K562 (cell line): ENCODE data around the gene DRAXIN.

Experiments
- ATF7 ChIP-seq: fragments of 450-650 bp; IDR thresholded peaks from 2 replicates; pipeline ENCODE4 v1.7.1; 2014; ENCODE audit warnings: mild to moderate bottlenecking, moderate library complexity
- BCOR ChIP-seq: fragments of 450-650 bp; IDR thresholded peaks from 2 replicates; pipeline ENCODE4 v1.6.1; 2016
- BHLHE40 ChIP-seq: IDR thresholded peaks from 2 replicates; pipeline ENCODE4 v1.6.1; 2011; ENCODE audit warnings: low read length, improper control_type of control experiment
- CHCHD3 ChIP-seq: fragments of 250-450 bp; sonication (Bioruptor Pico); IDR thresholded peaks from 2 replicates; pipeline ENCODE4 v2.1.2; 2022; ENCODE audit warnings: mild to moderate bottlenecking
- CHD4 ChIP-seq: fragments of 200-600 bp; sonication (generic); IDR thresholded peaks from 3 replicates; pipeline ENCODE4 v1.6.1; 2012; ENCODE audit warnings: low read depth, mild to moderate bottlenecking, mixed read lengths, low read length, inconsistent platforms; ENCODE audit not compliant: insufficient read depth, insufficient replicate concordance, poor library complexity, severe bottlenecking
- ELK1 ChIP-seq: sonication (generic); formaldehyde crosslinking; IDR thresholded peaks from 2 replicates; pipeline ENCODE4 v1.8.1; 2022; ENCODE audit warnings: missing genetic modification reagents
- NR3C1 ChIP-seq: sonication (generic); formaldehyde crosslinking; IDR thresholded peaks from 2 replicates; pipeline ENCODE4 v1.8.1; 2022; ENCODE audit warnings: missing genetic modification reagents
- POLR2A ChIP-seq: fragments of 450-650 bp; conservative IDR thresholded peaks from 2 replicates; pipeline ENCODE4 v1.6.1; 2016
- RAD21 ChIP-seq, 2 experiments: fragments of 250-450 bp in 1 of 2; fragments of 450-650 bp in 1 of 2; sonication (Bioruptor Pico) in 1 of 2; formaldehyde crosslinking in 1 of 2; IDR thresholded peaks in 1 of 2; conservative IDR thresholded peaks in 1 of 2; 2 replicates each; pipeline versions ENCODE4 v1.4.0 to v1.8.0; 2020 to 2022; ENCODE audit warnings: mild to moderate bottlenecking in 2 of 2, moderate library complexity in 1 of 2
- SNIP1 ChIP-seq: fragments of 450-650 bp; IDR thresholded peaks from 2 replicates; pipeline ENCODE4 v1.7.1; 2017; ENCODE audit warnings: low read depth, mild to moderate bottlenecking
- SREBF1 ChIP-seq: fragments of 150-350 bp; IDR thresholded peaks from 2 replicates; pipeline ENCODE4 v1.6.1; 2014; ENCODE audit warnings: antibody characterized with exemption, low read depth, low read length, borderline replicate concordance
- YBX1 ChIP-seq: fragments of 450-650 bp; IDR thresholded peaks from 2 replicates; pipeline ENCODE4 v1.7.1; 2016; ENCODE audit warnings: mild to moderate bottlenecking
- TF ChIP-seq, protein P1 (sequence below), 2 experiments: fragments of 450-650 bp in 1 of 2; sonication (generic) in 1 of 2; formaldehyde crosslinking in 1 of 2; IDR thresholded peaks in 1 of 2; conservative IDR thresholded peaks in 1 of 2; 2 replicates each; pipeline versions ENCODE4 v1.6.1 to v1.8.1; 2016 to 2023; ENCODE audit warnings: mild to moderate bottlenecking in 2 of 2, moderate library complexity in 2 of 2, inconsistent platforms in 1 of 2, missing genetic modification reagents in 1 of 2
- TF ChIP-seq, protein P2 (sequence below), 3 experiments: IDR thresholded peaks in 2 of 3; conservative IDR thresholded peaks in 1 of 3; 2 replicates each; pipeline ENCODE4 v1.5.1; 2011 to 2012; ENCODE audit warnings: low read length in 3 of 3, mild to moderate bottlenecking in 3 of 3, control low read depth in 2 of 3, improper control_type of control experiment in 1 of 3, inconsistent platforms in 1 of 3, low read depth in 1 of 3, mixed read lengths in 1 of 3, moderate library complexity in 1 of 3; ENCODE audit not compliant: insufficient read depth in 2 of 3

GRCh38 chr1:11707621-11708276 lies 16.2 kb downstream of the DRAXIN start:
- TF ChIP-seq NR3C1 (CRISPR knock-in tag) (no peak), ATF7 (no peak), CHCHD3 (no peak), CHD4 (no peak), RAD21 (CRISPR knock-in tag; conservative IDR thresholded peaks at IDR 0.05 in 1 of 2, IDR thresholded peaks at IDR 0.05 in 1 of 2) (0 out of 4 replicates have a peak, but pooled peaks of 1 of the 2 experiments have one; percentile 0), BCOR (no peak), POLR2A (no peak), ELK1 (CRISPR knock-in tag) (no peak), BHLHE40 (no peak), SREBF1 (no peak), SNIP1 (no peak), YBX1 (no peak)
- TF ChIP-seq, protein P1, sequence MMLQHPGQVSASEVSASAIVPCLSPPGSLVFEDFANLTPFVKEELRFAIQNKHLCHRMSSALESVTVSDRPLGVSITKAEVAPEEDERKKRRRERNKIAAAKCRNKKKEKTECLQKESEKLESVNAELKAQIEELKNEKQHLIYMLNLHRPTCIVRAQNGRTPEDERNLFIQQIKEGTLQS (IDR thresholded peaks at IDR 0.05), result no peak
- TF ChIP-seq, protein P1 (CRISPR knock-in tag; conservative IDR thresholded peaks at IDR 0.05), result no peak
- TF ChIP-seq, protein P2, sequence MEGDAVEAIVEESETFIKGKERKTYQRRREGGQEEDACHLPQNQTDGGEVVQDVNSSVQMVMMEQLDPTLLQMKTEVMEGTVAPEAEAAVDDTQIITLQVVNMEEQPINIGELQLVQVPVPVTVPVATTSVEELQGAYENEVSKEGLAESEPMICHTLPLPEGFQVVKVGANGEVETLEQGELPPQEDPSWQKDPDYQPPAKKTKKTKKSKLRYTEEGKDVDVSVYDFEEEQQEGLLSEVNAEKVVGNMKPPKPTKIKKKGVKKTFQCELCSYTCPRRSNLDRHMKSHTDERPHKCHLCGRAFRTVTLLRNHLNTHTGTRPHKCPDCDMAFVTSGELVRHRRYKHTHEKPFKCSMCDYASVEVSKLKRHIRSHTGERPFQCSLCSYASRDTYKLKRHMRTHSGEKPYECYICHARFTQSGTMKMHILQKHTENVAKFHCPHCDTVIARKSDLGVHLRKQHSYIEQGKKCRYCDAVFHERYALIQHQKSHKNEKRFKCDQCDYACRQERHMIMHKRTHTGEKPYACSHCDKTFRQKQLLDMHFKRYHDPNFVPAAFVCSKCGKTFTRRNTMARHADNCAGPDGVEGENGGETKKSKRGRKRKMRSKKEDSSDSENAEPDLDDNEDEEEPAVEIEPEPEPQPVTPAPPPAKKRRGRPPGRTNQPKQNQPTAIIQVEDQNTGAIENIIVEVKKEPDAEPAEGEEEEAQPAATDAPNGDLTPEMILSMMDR (IDR thresholded peaks at IDR 0.05 in 2 of 3, conservative IDR thresholded peaks at IDR 0.05 in 1 of 3; ENCODE audit: insufficient read depth in 2 of 3, low read depth in 1 of 3, low read length in 3 of 3), result peak; percentile 5 to 11 (median 6); a peak in 3 of 6 replicates
